ENCODE measurements around the gene SLC9A1. TPM values are rescaled to one million over a fixed set of nuclear protein-coding genes. Genes with fewer than 3 reads are reported as not detected.

SLC9A1 gene
- total and polyA plus RNA-seq, 10 of the 15 experiments (the other 5 are each of a cell fraction or from before 2014, with no cell fraction given), result 0.87 to 21.4 (median 4.3) TPM

DNA sequence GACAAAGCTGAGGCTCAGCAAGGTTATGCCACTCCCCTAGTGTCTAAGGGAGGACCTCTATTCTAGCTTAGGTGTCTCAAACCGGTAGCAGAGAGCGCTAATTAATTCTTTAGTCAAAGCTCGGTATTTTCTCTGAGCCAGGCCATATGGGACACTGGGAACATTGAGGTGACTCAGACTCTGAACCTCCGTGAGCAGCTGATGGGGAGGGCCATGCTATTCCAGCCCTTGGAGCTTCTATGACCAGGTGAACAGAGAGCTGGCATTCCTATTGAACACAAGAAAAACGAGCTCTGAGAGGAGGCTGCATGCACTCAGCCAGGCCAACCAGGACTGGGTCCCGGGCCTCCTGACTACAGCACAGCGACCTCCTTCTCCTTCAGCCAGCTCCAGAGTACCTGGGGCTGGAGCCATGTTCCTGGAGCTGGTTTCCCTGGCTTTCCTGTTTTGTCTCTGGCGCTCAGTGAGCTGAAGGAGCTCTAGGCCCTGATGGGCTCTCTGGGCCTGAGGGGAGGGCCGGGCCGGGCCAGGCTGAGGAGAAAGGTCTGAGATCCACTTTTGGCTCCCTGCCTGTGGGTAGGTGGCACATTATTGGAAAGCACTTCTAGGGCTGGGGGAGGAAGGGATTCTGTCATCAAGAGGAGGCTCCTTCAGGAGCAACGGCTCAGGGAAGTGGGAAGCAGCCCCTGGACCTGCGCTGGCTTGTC lies 37.0 kb downstream of the SLC9A1 start:
- H3K9me3 ChIP-seq (replicated peaks; ENCODE audit: control insufficient read depth, insufficient read depth, low read length), result no peaks in the 10 kb centered on the region
- intact Hi-C loops (cut with micrococcal nuclease; ENCODE audit: unreplicated experiment) (no loop called here), in situ Hi-C loops (cut with MboI) (no loop called here)
- ATAC-seq, result no peak
- no peak for DNase-seq (ENCODE audit: low read depth, low spot score)
- H3K27ac ChIP-seq (ENCODE audit: control insufficient read depth, insufficient read depth), result no peak overlapping the region
- H3K4me3 ChIP-seq, result no peak overlapping the region
- no peaks in the 10 kb centered on the region for H3K4me1 ChIP-seq (ENCODE audit: control insufficient read depth, insufficient read depth, low read length)
- ChIA-PET POLR2A (no interaction called here), RAD21 (ENCODE audit: unreplicated experiment) (no interaction called here), SMC1A (ENCODE audit: uncharacterized antibody, unreplicated experiment) (interaction anchor here (0.6 to 2.0 kb wide), 5 partner anchors 15 to 248 kb away, joined by 3 to 5 read pairs (median 4); no protein-coding TSS in a partner anchor), CTCF (interaction anchor here (1.6 kb wide), 1 partner anchor 72 kb away, joined by 10 read pairs; no protein-coding TSS in a partner anchor)
- no peak for FAIRE-seq
- H2AFZ ChIP-seq (ENCODE audit: control insufficient read depth, low read depth, low read length), result no peak overlapping the region
- no peaks in the 10 kb centered on the region for H3K79me2 ChIP-seq (ENCODE audit: control insufficient read depth, insufficient read depth, low read length)
- no peak overlapping the region for H3K9ac ChIP-seq (ENCODE audit: control insufficient read depth, insufficient read depth, low read length)
- 86% methylated on average over 12 of the region's 12 CpGs for WGBS (ENCODE audit: insufficient coverage, insufficient replicate concordance, low lambda C conversion rate, missing lambda C conversion rate)
- no peaks in the 10 kb centered on the region for H4K20me1 ChIP-seq (ENCODE audit: control insufficient read depth, insufficient read depth)
- TF ChIP-seq EP300 (IDR thresholded peaks at IDR 0.05; ENCODE audit: borderline replicate concordance in 1 of 2, control insufficient read depth in 1 of 2, low read depth in 2 of 2, low read length in 2 of 2) (no peak), HDAC6 (IDR thresholded peaks at IDR 0.05; ENCODE audit: unreplicated experiment) (no peak), SMARCA5 (IDR thresholded peaks at IDR 0.05) (no peak), KDM1A (IDR thresholded peaks at IDR 0.05; ENCODE audit: borderline replicate concordance) (no peak)
- TF ChIP-seq, protein P1, sequence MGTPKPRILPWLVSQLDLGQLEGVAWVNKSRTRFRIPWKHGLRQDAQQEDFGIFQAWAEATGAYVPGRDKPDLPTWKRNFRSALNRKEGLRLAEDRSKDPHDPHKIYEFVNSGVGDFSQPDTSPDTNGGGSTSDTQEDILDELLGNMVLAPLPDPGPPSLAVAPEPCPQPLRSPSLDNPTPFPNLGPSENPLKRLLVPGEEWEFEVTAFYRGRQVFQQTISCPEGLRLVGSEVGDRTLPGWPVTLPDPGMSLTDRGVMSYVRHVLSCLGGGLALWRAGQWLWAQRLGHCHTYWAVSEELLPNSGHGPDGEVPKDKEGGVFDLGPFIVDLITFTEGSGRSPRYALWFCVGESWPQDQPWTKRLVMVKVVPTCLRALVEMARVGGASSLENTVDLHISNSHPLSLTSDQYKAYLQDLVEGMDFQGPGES (IDR thresholded peaks at IDR 0.05), result no peak
- peaks cover 0 to 3% of the 10 kb centered on the region in 2 experiments; a peak in 2 of 4 replicates for H3K36me3 ChIP-seq (ENCODE audit: control insufficient read depth in 2 of 2, insufficient read depth in 2 of 2, low read length in 1 of 2)
- no peaks in the 10 kb centered on the region for H3K27me3 ChIP-seq (replicated peaks in 1 of 2; ENCODE audit: control insufficient read depth in 2 of 2, insufficient read depth in 2 of 2, low read length in 1 of 2)
- H3K4me2 ChIP-seq (ENCODE audit: control insufficient read depth, insufficient read depth), result no peak overlapping the region
- BruUV-seq (replicated peaks), result no TSS peak

DNA sequence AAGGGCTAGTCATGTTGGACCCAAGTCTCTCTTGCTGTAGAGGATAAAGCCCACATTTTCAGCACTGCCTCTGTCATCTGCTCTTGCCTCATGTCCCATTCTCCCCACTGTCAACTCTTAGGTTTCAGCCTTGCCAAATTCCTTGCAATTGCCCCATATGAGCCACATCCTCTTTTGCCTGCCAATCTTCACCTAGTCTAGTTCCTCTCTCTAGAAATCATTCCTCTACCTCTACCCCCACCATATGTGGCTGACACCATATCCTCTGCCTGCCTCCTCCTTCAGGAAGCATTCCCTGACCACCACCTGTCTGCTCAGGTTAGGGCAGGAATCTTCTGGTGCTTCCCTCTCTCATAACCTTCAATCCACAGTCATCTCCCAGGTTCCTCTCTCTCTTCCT lies 38.2 kb downstream of the SLC9A1 start:
- BruUV-seq (replicated peaks), result no TSS peak
- Histone ChIP-seq H3K9me3 (replicated peaks; ENCODE audit: control insufficient read depth, insufficient read depth, low read length) (no peaks in the 10 kb centered on the region), H3K4me3 (no peak overlapping the region), H4K20me1 (ENCODE audit: control insufficient read depth, insufficient read depth) (no peaks in the 10 kb centered on the region), H2AFZ (ENCODE audit: control insufficient read depth, low read depth, low read length) (no peak overlapping the region), H3K4me1 (ENCODE audit: control insufficient read depth, insufficient read depth, low read length) (peaks cover 9% of the 10 kb centered on the region), H3K9ac (ENCODE audit: control insufficient read depth, insufficient read depth, low read length) (no peak overlapping the region), H3K79me2 (ENCODE audit: control insufficient read depth, insufficient read depth, low read length) (no peaks in the 10 kb centered on the region), H3K36me3 (ENCODE audit: control insufficient read depth in 2 of 2, insufficient read depth in 2 of 2, low read length in 1 of 2) (peaks cover 0 to 3% of the 10 kb centered on the region in 2 experiments; a peak in 2 of 4 replicates), H3K4me2 (ENCODE audit: control insufficient read depth, insufficient read depth) (no peak overlapping the region), H3K27me3 (replicated peaks in 1 of 2; ENCODE audit: control insufficient read depth in 2 of 2, insufficient read depth in 2 of 2, low read length in 1 of 2) (no peaks in the 10 kb centered on the region), H3K27ac (ENCODE audit: control insufficient read depth, insufficient read depth) (no peak overlapping the region)
- RAD21 ChIA-PET (ENCODE audit: unreplicated experiment), result no interaction called here
- POLR2A ChIA-PET, result no interaction called here
- intact Hi-C loops (cut with micrococcal nuclease; ENCODE audit: unreplicated experiment) (no loop called here), in situ Hi-C loops (cut with MboI) (no loop called here)
- SMC1A ChIA-PET (ENCODE audit: uncharacterized antibody, unreplicated experiment), result interaction anchor here (1.1 to 2.0 kb wide), 4 partner anchors 14 to 167 kb away, joined by 3 to 4 read pairs (median 4); no protein-coding TSS in a partner anchor
- no peak for ATAC-seq
- CTCF ChIA-PET, result interaction anchor here (0.7 to 1.6 kb wide), 3 partner anchors 18 to 71 kb away, joined by 3 to 10 read pairs (median 3); partner anchors contain the start of gene SLC9A1
- DNase-seq (ENCODE audit: low read depth, low spot score), result no peak
- no peak for FAIRE-seq
- TF ChIP-seq, protein P2, sequence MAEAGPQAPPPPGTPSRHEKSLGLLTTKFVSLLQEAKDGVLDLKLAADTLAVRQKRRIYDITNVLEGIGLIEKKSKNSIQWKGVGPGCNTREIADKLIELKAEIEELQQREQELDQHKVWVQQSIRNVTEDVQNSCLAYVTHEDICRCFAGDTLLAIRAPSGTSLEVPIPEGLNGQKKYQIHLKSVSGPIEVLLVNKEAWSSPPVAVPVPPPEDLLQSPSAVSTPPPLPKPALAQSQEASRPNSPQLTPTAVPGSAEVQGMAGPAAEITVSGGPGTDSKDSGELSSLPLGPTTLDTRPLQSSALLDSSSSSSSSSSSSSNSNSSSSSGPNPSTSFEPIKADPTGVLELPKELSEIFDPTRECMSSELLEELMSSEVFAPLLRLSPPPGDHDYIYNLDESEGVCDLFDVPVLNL (IDR thresholded peaks at IDR 0.05; ENCODE audit: low read depth, low read length), result no peak
- TF ChIP-seq NRF1 (conservative IDR thresholded peaks at IDR 0.05; ENCODE audit: low read depth, low read length) (no peak), SIX5 (IDR thresholded peaks at IDR 0.05; ENCODE audit: low read depth, low read length, severe bottlenecking) (no peak), YY1 (IDR thresholded peaks at IDR 0.05; ENCODE audit: low read depth, low read length) (no peak), SPI1 (IDR thresholded peaks at IDR 0.05; ENCODE audit: borderline replicate concordance, insufficient read depth, low read depth, low read length) (peak; percentile 56; the same call in 1 of the 2 replicates), MYB (IDR thresholded peaks at IDR 0.05; ENCODE audit: borderline replicate concordance, low read depth, low read length) (no peak), CBFB (IDR thresholded peaks at IDR 0.05; ENCODE audit: low read depth) (no peak), SMAD5 (IDR thresholded peaks at IDR 0.05; ENCODE audit: low read depth) (no peak), NFYB (IDR thresholded peaks at IDR 0.05; ENCODE audit: insufficient read depth, low read depth, low read length) (no peak), TBL1XR1 (IDR thresholded peaks at IDR 0.05; ENCODE audit: low read depth, low read length) (no peak), RUNX3 (IDR thresholded peaks at IDR 0.05; ENCODE audit: low read length) (no peak)

Measured in GM12878 (cell line).